HepG2 (cell line): ENCODE measurements around the gene CLEC16A. TPM values are rescaled to one million over a fixed set of nuclear protein-coding genes. Genes with fewer than 3 reads are reported as not detected.

Source experiments
- ARID3A ChIP-seq: IDR thresholded peaks from 2 replicates; pipeline ENCODE4 v1.6.1; 2012; ENCODE audit warnings: low read depth, low read length, improper control_type of control experiment
- CENPT ChIP-seq: sonication (generic); formaldehyde crosslinking; IDR thresholded peaks from 2 replicates; pipeline ENCODE4 v1.8.0; 2022; ENCODE audit warnings: low read depth, mild to moderate bottlenecking, moderate library complexity, missing genetic modification reagents
- CREBL2 ChIP-seq: sonication (generic); formaldehyde crosslinking; IDR thresholded peaks from 2 replicates; pipeline ENCODE4 v1.8.1; 2023; ENCODE audit warnings: missing genetic modification reagents, mild to moderate bottlenecking, borderline replicate concordance
- MEIS1 ChIP-seq: sonication (generic); formaldehyde crosslinking; IDR thresholded peaks from 2 replicates; pipeline ENCODE4 v1.9.0; 2021; ENCODE audit warnings: mild to moderate bottlenecking, missing genetic modification reagents, moderate library complexity, borderline replicate concordance
- SRY ChIP-seq: sonication (generic); formaldehyde crosslinking; IDR thresholded peaks from 2 replicates; pipeline ENCODE4 v1.8.0; 2022; ENCODE audit warnings: mild to moderate bottlenecking, missing genetic modification reagents
- TBX3 ChIP-seq: fragments of 450-650 bp; IDR thresholded peaks from 2 replicates; pipeline ENCODE4 v1.6.1; 2017; ENCODE audit warnings: antibody characterized with exemption, mild to moderate bottlenecking, inconsistent platforms, borderline replicate concordance
- TFAP4 ChIP-seq: sonication (generic); IDR thresholded peaks from 2 replicates; pipeline ENCODE4 v1.6.1; 2016; ENCODE audit warnings: low read depth, borderline replicate concordance
- ZBED4 ChIP-seq: sonication (generic); formaldehyde crosslinking; IDR thresholded peaks from 2 replicates; pipeline ENCODE4 v1.4.0; 2020; ENCODE audit warnings: missing genetic modification reagents, borderline replicate concordance
- ZNF136 ChIP-seq: sonication (generic); formaldehyde crosslinking; IDR thresholded peaks from 2 replicates; pipeline ENCODE4 v1.8.1; 2022; ENCODE audit warnings: low read depth, mild to moderate bottlenecking, moderate library complexity, missing genetic modification reagents
- ZNF318 ChIP-seq: sonication (generic); formaldehyde crosslinking; IDR thresholded peaks from 2 replicates; pipeline ENCODE4 v1.4.0; 2020; ENCODE audit warnings: mild to moderate bottlenecking, missing genetic modification reagents
- ZNF703 ChIP-seq: sonication (generic); formaldehyde crosslinking; IDR thresholded peaks from 2 replicates; pipeline ENCODE4 v1.5.1; 2020; ENCODE audit warnings: missing genetic modification reagents, mild to moderate bottlenecking, moderate library complexity, borderline replicate concordance
- polyA plus RNA-seq, 8 experiments: library from polyadenylated mRNA; depleted of rRNA in 3 of 8; stranded (reverse) in 7 of 8; unstranded in 1 of 8; fragments of >200 nt; fragmentation: Illumina TruSeq in 4 of 8; extraction: Trizol in 4 of 8; gene quantifications; 2 replicates each; pipeline versions ENCODE4 v1.2.1 to v1.2.3, GENCODE V29; 2011 to 2016; ENCODE audit warnings: low read depth in 4 of 8, missing spikeins in 1 of 8, mixed read lengths in 1 of 8; ENCODE audit not compliant: insufficient read depth in 1 of 8
- total RNA-seq, 5 experiments: library from RNA; depleted of rRNA; stranded (reverse); fragments of >200 nt; fragmentation: Illumina TruSeq; extraction: Trizol; gene quantifications; 2 replicates each; pipeline ENCODE4 v1.2.3, GENCODE V29; 2016; ENCODE audit warnings: low read depth in 1 of 5

The CLEC16A gene
- total and polyA plus RNA-seq, 2 of the 13 experiments (the other 11 are each of a cell fraction or from before 2014, with no cell fraction given): 8.5 to 10.3 TPM

- TF ChIP-seq ZBED4 (CRISPR knock-in tag) (peak; percentile 54; the same call in 1 of the 2 replicates), ZNF318 (CRISPR knock-in tag) (peak; percentile 82; the same call in 1 of the 2 replicates), CENPT (CRISPR knock-in tag) (no peak), SRY (peak; percentile 73; the same call in 1 of the 2 replicates), TFAP4 (no peak), ARID3A (peak; percentile 31; the same call in 1 of the 2 replicates), ZNF136 (CRISPR knock-in tag) (0 out of 2 replicates have a peak, but pooled peaks have one; percentile 81), CREBL2 (CRISPR knock-in tag) (no peak), MEIS1 (0 out of 2 replicates have a peak, but pooled peaks have one; percentile 50), TBX3 (no peak), ZNF703 (no peak)
These were observed 19.9 kb downstream of the CLEC16A start (continued) for GRCh38 chr16:10964039-10964890.
